GM19025 (cell line): ENCODE measurements around the gene ANKRD13B.
"Not testable (repeated sequence)": the region's sequence is repeated elsewhere in the genome, so short reads cannot be mapped to it uniquely, and the experiment has no call there.

Experiments
- ATAC-seq: cut with Tn5 transposase; IDR thresholded peaks from one replicate; pipeline ENCODE4 v1.9.1; 2021; ENCODE audit warnings: mild to moderate bottlenecking, low read depth, moderate library complexity; ENCODE audit not compliant: unreplicated experiment

ANKRD13B gene

DNA sequence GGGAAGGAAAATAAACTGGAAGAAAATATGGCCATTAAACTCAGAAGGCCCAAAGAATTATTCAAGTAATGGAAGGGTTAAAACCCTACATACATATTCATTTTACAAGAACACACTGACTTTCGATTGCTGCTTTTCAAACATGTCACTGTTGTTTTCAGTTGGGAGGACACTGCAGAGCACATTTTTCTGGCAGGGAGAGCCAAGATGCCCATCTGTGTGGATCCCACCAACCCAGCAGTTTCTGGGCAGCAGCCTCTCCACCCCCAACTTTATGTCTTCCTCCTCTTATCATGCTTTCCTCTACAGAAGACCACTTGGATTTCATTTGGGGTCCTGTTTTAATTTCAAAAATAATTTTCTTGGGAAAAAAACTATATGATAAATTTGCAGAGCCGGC lies 36.9 kb downstream of the ANKRD13B start:
- ATAC-seq = no peak

DNA sequence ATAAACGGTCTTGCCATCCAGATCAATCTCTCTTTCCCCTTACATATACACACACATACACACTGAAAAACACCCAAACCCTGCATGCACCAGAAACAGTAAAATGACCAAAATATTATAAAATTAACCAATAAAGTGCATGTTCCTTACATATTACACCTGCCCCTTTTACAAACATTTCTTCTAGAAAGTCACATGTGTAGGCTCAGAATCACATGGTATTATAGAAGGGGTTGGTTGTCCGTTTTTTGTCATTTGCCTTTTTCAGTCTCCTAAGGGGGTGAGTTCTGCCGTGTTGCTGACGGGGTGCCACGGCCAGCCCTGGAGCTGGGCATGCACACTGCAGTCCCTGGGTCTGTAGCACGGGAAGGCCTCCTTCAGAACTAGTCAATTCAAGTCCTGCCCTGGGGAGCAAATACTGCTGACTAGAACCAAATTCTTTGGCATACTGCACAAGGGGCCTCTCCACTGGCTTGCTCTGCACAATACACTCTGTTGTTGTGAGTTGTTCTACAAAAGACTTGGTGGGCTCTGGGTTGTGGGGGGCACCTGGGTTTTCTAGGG lies 37.8 kb downstream of the ANKRD13B start:
- ATAC-seq = no peak

DNA sequence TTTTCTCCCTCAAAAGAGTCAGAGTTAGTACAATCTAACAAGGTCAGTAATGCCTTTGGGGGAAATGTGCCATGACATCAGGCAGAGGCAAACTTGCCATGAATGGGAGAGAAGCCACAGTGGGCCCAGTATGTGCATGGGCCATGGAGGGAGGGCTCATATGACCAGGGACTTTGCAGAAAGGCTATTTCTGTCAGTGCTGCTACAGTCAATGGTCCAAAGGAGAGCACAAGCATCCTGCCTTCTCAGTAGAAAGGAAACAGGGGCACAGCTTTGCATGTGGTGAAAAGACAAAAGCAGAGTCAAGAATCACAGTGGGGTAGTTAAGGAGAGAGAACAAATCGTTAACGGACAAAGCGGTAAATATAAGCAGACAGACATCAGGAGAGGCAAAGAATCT lies 41.0 kb downstream of the ANKRD13B start:
- no peak for ATAC-seq

DNA sequence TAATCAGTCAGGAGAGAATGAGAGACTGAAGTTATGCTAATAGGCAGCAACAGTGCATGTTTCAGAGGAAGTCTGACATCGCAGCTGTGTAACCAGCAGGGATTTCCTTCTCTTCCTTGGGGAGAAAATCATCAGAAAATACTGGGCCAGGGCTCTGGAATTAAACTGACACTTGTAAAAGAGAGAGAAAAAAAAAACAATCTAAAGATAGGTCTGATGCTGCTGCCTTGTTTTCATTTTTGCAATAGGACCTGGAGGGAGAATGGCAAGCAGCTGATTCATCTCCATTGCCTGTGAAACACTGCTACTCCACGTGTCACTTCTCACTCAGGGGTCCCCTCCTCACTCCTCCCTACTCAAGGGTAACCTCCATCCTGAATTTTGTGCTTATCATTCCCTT lies 47.5 kb downstream of the ANKRD13B start:
- no peak for ATAC-seq

DNA sequence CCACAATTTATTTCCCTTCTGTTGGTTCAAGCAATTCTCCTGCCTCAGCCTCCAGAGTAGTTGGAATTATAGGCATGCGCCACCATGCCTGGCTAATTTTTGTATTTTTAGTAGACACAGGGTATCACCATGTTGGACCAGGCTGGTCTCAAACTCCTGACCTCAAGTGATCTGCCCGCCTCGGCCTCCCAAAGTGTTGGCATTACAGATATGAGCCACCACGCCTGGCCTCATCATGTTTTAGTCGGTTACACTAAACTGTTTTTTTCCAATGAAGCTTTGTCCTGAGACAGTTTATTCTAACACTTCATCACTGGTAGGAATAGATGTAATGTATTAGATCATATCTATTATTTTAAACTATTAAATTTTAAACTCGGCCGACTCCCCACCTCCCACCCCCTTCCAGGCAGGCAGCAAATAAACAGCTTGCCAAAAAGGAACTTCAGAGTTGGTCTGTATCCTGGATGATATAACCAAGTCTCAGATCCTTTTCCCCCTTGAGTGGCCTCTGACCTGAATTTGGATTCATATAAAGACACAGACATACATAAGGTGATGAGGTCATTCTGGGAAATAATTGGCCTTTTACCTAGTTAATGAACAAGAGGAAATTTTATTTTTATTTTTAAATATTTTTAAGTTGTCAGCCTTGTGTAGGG lies 48.2 kb downstream of the ANKRD13B start:
- ATAC-seq = no peak

DNA sequence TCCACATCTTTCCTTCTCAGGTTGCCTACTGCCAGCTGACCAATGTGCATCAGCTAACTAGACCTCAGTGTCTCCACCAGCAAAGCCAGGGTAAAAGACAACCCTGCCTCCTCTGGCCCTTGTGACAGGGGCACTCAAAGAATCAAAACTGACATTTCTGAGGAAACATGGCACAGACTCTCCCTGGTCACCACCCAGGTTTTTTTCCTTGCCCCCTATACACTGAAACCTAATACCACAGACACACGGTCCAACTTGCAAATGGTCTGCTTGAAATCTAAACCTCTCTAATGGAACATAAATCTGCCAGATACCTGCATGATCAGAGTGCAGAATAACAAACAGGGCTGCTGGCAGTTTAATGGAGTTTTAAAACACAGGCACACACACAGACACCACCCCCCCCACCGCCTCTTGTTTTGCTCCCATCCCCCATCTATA lies 49.3 kb downstream of the ANKRD13B start:
- no peak for ATAC-seq

DNA sequence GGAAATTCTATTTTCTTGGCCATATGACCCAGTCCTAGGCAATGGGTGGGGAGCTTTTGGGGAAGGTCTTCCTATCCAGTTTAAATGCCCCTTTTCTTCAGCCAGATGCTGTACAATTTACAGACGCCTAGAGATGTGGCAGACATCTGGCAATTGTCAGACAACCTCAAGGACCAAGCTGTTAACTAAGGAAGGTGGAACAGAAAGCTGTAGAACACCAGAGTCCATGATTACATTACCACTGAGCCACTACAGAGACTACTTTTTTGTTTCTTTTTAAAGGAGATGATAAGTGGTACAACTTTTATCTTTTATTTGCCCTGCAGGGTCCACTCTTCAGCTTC lies 50.9 kb downstream of the ANKRD13B start:
- no peak for ATAC-seq

DNA sequence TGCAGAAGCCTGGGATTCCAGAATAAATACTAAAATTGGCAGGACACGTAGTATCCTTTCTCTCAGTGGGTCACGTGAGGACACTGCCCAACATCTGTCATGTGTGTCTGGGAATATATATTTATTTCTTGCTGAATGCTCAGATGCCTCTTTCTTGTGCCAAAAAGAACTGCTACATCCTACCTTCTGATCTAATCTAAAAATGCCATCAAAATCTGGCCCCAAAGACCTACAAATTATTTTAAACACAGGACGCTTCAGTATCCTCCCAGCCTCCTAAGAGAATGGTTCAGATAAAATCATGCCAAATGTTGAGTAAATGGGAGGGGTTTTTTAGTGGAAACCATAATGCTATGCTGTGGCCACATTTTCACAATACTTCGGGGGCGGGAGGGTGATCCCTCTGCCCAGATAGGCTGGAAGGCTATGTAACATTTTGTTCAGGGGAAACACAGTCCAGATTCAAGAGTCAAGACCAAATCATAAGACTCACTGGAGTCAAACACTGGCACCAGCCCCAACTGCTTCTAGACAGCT lies 52.7 kb downstream of the ANKRD13B start:
- ATAC-seq = no peak

DNA sequence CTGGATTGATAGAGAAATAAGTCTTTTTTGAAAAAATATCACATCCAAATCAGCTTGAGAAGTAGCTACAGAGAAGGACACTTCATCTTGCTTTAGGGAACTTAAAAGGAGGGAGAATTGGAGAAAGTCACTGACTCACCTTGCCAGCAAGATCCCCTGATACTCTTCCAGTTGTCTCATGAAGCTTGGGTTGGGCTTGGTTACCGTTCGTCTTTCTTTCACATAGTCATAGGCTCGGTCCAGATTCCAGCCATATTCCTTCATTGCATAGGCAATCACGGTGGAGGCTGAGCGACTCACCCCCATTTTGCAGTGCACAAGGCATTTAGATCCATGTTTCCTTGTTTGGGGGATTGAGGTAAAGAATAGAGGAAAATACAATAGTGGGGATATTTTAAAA lies 55.1 kb downstream of the ANKRD13B start:
- ATAC-seq = no peak

DNA sequence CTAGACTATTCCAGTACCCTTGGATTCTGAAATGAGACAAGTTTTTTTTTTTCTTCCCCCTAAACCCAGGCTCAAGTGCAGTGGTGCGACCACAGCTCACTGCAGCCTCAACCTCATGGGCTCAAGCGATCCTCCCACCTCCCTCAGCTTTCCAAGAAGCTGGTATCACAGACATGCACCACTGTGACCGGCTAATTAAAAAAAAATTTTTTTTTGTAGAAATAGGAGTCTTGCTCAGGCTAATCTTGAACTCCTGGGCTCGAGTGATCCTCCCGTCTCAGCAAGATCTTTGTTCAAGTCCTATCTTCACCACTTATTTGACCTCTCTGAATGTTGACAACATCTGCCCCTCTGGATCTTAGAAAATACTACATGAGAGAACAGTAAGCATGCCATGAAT lies 56.4 kb downstream of the ANKRD13B start:
- no peak for ATAC-seq

DNA sequence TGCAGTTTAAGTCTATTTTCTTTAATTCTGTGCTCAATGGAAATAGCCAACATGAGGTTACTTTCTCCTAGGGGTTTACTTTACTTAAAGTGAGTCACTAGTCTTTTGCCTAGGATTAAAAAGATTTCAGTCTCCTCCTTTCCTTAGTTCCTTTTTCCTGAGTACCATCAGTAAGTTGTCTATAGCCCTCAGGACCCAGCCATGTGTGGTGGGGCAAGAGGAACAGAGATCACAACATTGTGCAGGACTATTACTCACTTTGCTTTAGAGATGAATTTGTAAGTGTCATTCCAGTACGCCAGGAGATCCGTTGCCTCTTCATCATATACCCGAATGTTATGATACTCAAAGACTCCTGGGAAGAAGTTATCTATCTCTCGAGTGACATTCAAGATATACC lies 57.5 kb downstream of the ANKRD13B start:
- ATAC-seq = no peak

DNA sequence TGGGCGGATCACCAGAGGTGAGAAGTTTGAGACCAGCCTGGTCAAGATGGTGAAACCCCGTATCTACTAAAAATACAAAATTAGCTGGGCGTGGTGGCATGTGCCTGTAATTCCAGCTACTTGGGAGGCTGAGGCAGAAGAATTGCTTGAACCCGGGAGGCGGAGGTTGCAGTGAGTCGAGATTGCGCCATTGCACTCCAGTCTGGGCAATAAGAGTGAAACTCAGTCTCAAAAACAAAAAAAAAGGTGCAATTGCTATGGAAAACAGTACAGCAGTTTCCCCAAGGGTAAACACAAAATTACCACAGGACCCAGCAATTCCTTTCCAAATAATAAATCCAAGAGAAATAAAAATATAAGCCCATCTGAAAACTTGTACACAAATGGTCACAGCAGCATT lies 59.0 kb downstream of the ANKRD13B start:
- ATAC-seq = not testable (repeated sequence)

DNA sequence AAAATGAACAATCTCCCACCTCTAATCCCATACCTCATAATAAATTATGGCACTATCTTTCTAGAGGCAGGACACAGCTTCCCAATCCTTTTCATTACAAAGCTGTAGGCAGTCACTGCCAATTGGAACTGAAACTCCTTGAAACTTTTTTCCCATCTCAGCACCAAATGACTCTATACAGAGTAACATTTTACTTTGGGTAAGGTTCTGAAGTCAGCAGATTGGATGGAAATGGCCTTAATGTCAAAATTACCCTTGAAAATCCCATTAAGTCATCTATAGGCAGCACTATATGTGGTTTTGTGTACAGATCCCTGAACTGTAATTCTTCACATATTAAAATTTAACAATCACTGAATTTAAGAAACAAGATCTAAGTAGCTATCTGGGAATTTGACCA lies 60.0 kb downstream of the ANKRD13B start:
- ATAC-seq = no peak

DNA sequence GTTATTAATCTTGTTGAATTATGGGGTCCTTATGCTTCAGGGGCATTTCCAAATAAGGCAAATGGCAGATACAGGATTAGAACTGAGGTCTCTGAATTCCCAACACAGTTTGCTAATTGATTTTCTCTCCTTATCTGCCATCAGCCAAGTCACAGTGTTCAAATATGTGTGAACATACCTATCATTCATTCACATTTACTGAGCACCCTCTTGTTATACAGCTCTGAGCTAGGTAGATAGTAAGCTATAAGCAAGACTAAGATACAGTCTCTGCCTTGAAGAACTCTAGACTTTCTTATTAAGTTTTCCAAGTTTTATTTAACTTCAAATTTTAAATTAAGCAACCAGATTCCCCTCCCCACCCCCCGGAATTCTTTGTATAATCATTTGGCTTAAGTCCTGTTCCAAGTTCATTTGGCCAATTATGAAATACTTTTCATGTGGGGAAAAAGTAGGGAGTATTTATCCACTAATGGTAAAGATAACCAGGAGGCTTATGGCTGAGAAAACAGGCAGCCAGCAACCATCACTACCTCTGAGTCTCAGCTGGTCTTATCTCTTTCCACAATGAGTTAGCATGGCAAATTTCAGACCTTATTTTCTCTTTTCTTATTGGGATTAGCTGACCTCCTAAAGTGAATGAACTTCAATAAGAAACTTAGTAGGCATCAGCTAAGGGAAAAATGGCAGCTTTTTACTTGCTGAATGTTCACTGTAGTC lies 61.2 kb downstream of the ANKRD13B start:
- no peak for ATAC-seq

DNA sequence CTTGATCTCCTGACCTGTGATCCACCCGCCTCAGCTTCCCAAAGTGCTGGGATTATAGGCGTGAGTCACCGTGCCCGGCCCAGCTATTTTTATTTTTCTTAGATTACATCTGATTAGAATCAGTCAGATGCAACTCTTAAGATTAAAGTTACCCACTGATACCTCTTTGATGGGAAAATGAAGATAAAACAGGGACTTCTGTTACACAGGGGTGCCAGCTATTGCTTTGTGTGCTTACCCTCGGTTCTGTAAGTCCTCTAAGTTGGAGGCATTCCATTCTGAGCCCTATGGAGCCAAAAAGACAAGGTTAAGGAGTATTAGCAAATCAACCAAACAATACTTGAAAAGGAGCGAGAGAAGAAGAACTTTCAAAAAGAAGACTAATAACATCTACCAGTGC lies 62.4 kb downstream of the ANKRD13B start:
- no peak for ATAC-seq

DNA sequence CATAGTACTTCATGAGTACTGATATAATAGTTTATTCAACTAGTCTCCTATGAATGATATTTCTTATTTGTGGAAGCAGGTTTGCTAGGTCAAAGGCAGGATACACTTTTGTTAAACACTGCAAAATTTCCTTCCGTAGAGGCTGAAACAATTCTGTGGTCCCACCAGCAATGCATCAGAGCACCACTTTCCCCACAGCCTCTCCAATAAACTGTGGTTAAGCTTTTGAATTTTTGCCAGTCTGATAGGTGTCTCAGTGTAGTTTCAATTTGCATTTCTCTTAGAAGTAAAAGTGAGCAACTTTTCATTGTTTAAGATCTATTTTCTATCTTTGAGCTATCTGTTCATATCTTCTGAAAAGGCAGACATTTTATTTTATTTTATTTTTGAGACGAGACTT lies 66.2 kb downstream of the ANKRD13B start:
- ATAC-seq = no peak

DNA sequence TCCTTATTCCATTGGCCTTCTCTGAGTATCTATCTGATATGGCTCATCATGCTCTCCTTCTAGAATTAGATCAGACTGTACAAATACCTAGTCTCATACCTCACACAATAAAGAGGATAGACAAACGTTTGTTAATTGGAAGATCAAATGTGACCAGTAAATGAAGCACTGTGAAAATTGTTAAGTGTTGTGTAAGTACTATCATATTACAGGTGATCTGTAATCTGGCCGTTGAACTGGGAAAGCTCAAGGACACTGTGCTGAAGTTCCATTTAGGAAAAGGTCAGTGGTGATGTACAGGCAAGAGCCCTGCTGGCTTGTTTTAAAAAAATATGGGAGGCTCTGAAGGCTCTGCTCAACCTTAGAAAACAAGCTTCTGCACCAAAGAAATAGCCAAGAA lies 68.3 kb downstream of the ANKRD13B start:
- no peak for ATAC-seq

DNA sequence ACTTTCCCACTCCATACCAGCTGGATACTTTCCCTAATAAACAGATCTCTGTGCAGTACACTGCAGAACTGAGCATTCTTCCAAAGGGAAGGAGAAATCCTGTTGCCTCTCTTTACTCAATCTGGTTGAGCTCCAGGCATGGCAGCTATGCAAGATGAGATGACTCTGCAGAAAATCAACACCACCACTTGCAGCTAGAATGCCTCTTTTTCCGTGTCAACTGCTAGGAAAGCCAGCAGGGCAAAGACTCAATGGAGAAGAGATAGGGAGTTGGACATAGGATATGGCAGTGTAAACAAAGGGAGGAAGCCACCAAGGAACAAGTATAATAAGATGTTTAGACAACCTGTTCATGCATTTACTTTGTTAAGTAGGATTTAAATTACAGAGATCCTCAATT lies 70.2 kb downstream of the ANKRD13B start:
- ATAC-seq = no peak
